T-helper 1 cell treated with Interleukin-12 subunit alpha and Interleukin-12 subunit beta and Interleukin-4 antibody, amounts not matched to agents 30 μg/mL and 1 μg/mL, for 36 hours (primary cell): ENCODE results near the gene CIROP.

ENCODE experiments used
- H3K27ac Mint-ChIP-seq: one replicate; pipeline ENCODE4 v1.8.0; 2021; ENCODE audit warnings: mild to moderate bottlenecking, mixed read lengths
- H3K27me3 Mint-ChIP-seq: one replicate; pipeline ENCODE4 v1.8.0; 2021; ENCODE audit warnings: low read depth, mixed read lengths
- H3K36me3 Mint-ChIP-seq: one replicate; pipeline ENCODE4 v1.8.0; 2021; ENCODE audit warnings: low read depth, mixed read lengths
- H3K4me1 Mint-ChIP-seq: one replicate; pipeline ENCODE4 v1.8.0; 2021; ENCODE audit warnings: low read depth, mixed read lengths
- H3K4me3 Mint-ChIP-seq: one replicate; pipeline ENCODE4 v1.8.0; 2021; ENCODE audit warnings: mild to moderate bottlenecking, moderate library complexity, mixed read lengths
- H3K9me3 Mint-ChIP-seq: one replicate; pipeline ENCODE4 v1.8.0; 2021; ENCODE audit warnings: mixed read lengths

Gene CIROP

DNA sequence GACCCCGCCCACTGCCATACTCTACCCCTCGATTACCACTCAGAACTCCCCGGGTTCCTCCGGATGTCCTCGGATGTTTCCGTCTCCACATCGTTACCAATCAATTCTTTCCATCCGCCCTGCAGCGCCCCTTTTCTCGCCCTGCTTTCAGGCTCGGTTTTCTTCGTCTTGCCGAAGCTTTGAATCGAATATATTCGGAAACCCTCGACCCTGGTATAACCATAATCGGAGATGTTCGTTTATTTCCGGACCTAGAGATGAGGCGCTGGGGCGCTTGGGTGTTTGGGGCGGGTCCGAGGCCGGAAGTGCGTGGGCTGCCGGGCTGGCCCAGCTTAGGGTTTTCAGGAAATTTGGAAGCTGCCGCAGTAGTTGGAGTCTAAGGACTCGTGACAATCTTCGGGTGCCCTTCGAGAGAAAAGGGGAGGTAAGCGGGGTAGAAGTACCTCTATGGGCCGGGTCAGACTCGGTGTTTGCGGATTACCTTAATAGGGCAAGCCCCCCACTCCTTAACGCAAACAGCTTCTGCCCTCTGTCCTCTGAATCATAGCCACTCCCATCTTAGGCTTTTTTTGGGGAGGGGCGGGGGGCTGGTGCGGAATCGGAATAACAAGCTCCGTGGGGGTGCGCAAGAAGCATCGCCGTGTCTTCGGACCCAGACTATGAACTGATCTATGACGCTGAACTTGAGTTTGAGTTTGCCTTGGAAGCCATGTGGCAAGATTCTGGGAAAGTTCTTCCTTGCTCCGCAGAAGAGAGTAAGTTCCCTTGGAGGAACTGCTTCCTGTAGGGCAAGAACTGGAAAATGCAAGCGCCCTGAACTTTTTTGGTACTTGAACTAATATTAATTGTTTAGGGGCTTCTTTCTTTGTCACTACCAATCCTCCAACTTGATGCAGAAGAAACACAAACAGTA is 9.3 kb downstream of the CIROP start, which contains the start of gene C14orf119:
C14orf119 (plus strand) TSS at position 310 of the 913 bp plus-strand sequence. CDS start 2,154 bp downstream, outside the sequence.
- peaks cover 25% of the 10 kb centered on the region for H3K4me1 Mint-ChIP-seq
- no peaks in the 10 kb centered on the region for H3K27me3 Mint-ChIP-seq
- H3K36me3 Mint-ChIP-seq = peaks cover 21% of the 10 kb centered on the region

GRCh38 chr14:23094666-23095195 is 10.1 kb downstream of the CIROP start, which contains the start of gene ACIN1:
ACIN1 (minus strand) TSS chr14:23095136; CDS start chr14:23095112, 24 bp downstream.
- peaks cover 27% of the 10 kb centered on the region for H3K36me3 Mint-ChIP-seq
- no peak within 1 kb of the TSS for H3K4me3 Mint-ChIP-seq
- H3K27me3 Mint-ChIP-seq = no peaks in the 10 kb centered on the region
- no peaks in the 10 kb centered on the region for H3K9me3 Mint-ChIP-seq
- peaks cover 25% of the 10 kb centered on the region for H3K4me1 Mint-ChIP-seq
- no peak within 1 kb of the TSS for H3K27ac Mint-ChIP-seq

More for the DNA sequence above, 9.3 kb downstream of the CIROP start, which contains the start of gene C14orf119:
- Mint-ChIP-seq H3K27ac (no peak within 1 kb of the TSS), H3K9me3 (no peaks in the 10 kb centered on the region), H3K4me3 (no peak within 1 kb of the TSS)

DNA sequence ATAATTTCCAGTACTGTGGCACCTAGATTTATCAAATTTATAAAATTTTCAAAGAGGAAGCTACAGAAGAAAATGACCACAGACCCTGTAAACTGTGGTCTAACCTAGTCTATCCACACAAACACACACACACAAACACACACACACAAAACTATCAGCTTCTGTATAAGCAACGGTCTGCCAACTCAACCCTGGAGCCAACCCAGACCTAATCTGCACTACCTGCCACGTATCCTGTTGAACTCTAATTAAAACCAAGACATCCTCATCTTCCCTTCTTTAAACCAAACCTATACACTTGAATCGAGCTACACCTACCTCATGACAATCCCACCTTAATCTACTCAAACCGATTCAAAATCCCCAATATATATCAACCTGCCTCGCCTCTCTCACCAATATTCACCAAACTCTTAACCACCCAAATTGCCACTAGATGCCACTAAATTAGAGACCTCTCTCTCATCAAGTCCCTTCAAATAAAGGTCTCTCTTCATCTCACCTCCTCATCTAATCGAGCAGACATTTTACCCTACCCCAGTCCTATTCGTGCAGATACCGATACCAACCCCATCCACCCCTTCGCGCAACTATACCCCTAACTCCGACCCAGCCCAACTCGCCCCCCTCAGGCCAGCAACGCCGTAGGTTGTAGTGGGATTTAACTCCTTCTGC is 10.7 kb downstream of the CIROP start:
- Mint-ChIP-seq H3K27me3 (no peaks in the 10 kb centered on the region), H3K36me3 (peaks cover 31% of the 10 kb centered on the region), H3K4me1 (peaks cover 25% of the 10 kb centered on the region), H3K4me3 (no peak overlapping the region), H3K9me3 (no peaks in the 10 kb centered on the region), H3K27ac (no peak overlapping the region)

DNA sequence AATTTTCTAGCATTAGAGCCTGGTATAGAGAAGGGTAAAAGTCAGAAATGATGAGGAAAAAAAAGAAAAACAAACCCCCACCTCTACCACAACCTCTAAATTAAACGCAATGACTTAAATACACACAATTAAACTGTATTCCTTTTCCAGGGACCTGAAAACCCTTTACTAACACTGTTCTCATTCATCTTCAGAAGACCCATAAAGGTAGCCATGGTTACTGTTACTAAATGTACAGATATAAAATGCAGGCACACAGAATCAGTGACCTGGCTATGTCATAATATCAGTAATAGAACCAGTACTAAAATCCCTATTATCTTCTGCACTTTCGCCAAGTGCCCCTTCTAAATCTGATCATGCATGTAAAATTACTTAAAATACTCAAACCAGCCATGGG is 11.3 kb downstream of the CIROP start:
- no peaks in the 10 kb centered on the region for H3K9me3 Mint-ChIP-seq
- peaks cover 30% of the 10 kb centered on the region for H3K36me3 Mint-ChIP-seq
- no peak overlapping the region for H3K4me3 Mint-ChIP-seq
- no peak overlapping the region for H3K27ac Mint-ChIP-seq
- H3K27me3 Mint-ChIP-seq = no peaks in the 10 kb centered on the region
- peaks cover 25% of the 10 kb centered on the region for H3K4me1 Mint-ChIP-seq

DNA sequence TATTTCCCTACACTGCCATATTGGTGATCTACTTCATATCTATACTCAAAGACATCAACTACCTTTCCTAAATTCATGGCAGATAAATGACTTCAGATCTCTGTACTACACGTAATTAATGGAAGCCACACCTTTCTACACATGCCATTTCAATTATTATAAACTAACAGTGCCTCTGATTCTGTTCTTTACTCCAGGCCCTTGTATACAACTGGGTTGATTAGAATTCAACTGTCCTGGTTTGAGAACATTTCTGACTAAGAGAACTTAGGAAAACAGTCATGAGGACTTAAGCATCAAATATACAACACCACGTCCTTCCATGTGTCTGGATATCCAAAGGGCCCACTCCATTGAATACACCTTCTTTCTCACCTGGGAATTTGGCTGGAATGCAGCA is 11.7 kb downstream of the CIROP start:
- no peak overlapping the region for H3K4me3 Mint-ChIP-seq
- H3K9me3 Mint-ChIP-seq = no peaks in the 10 kb centered on the region
- H3K27me3 Mint-ChIP-seq = no peaks in the 10 kb centered on the region
- H3K4me1 Mint-ChIP-seq = peaks cover 25% of the 10 kb centered on the region
- peaks cover 27% of the 10 kb centered on the region for H3K36me3 Mint-ChIP-seq
- peak overlapping the region; percentile 13 for H3K27ac Mint-ChIP-seq

DNA sequence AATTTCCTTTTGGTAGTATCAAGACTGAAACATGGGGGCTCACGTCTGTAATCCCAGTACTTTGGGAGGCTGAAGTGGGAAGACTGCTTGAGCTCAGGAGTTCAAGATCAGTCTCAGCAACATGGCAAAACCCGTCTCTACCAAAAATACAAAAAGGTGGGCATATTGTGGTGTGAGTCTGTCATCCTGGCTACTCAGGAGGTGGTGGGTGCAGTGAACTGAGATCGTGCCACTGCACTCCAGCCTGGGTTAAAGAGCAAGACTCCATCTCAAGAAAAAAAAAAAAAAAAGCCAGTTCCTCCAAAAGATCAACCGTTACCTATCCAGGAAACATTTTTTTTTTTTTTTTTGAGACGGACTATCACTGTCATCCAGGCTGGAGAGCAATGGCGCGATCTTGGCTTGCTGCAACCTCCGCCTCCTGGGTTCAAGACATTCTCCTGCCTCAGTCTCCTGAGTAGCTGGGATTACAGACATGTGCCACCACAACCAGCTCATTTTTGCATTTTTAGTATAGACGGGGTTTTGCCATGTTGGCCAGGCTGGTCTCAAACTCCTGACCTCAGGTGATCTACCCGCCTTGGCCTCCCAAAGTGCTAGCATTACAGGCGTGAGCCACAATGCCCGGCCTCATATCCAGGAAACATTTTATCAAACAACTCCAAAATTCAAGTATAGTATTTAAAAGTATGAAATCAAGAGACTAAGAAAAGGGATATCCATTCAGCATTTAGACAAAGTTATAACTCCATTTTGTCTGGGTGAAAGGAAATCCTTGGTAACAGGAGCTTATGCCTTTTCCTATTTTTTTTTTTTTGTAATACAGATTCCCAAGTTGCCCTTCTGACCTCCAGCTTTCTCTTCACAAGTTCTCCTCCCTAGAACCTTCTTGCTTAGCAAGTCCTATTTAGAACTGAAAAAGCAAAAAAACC is 13.2 kb downstream of the CIROP start:
- Mint-ChIP-seq H3K36me3 (peaks cover 31% of the 10 kb centered on the region), H3K4me1 (peaks cover 15% of the 10 kb centered on the region), H3K4me3 (no peak overlapping the region), H3K9me3 (no peaks in the 10 kb centered on the region), H3K27me3 (no peaks in the 10 kb centered on the region), H3K27ac (no peak overlapping the region)

DNA sequence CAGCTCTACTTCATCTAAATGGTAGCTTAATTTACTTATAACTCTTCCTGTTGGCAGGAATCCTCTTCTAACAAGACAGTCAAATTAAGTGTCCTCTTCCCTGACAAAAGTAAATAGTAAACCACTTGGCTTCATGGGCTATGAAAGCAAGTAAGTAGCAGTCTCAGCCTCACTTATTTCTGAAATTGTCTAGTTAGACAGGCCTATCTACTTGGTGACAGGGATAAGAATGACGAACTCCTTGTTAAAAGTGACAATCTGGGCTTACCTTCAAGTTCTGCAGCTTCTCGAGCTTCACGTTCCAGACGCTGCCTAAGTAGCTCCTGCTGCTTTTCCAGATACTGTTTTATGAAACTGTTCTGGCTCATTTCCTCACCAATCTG is 14.5 kb downstream of the CIROP start:
- H3K4me1 Mint-ChIP-seq = peaks cover 20% of the 10 kb centered on the region

GRCh38 chr14:23089498-23090253 is 15.1 kb downstream of the CIROP start:
- Mint-ChIP-seq H3K9me3 (no peaks in the 10 kb centered on the region), H3K27me3 (no peaks in the 10 kb centered on the region), H3K27ac (no peak overlapping the region), H3K4me3 (no peak overlapping the region), H3K4me1 (peaks cover 20% of the 10 kb centered on the region), H3K36me3 (peaks cover 46% of the 10 kb centered on the region)

More for the DNA sequence above, 14.5 kb downstream of the CIROP start:
- Mint-ChIP-seq H3K4me3 (no peak overlapping the region), H3K9me3 (no peaks in the 10 kb centered on the region), H3K36me3 (peaks cover 41% of the 10 kb centered on the region), H3K27me3 (no peaks in the 10 kb centered on the region), H3K27ac (no peak overlapping the region)

DNA sequence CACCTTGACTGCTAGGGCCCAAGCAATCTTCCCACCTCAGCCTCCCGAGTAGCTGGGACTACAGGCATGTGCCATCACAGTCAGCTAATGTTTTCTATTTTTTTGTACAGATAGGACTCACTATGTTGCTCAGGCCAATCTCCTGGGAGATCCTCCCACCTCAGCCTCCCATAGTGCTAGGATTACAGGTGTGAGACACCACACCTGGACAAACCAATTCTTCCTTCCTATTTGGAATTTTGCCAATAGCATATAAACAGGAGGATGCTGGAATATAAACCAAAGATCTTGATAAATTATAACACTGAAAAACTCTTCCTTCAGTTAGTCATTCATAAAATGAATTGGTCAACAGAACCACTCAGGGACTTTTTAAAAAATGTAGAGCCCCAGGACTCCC is 18.2 kb downstream of the CIROP start:
- peaks cover 44% of the 10 kb centered on the region for H3K36me3 Mint-ChIP-seq
- no peaks in the 10 kb centered on the region for H3K9me3 Mint-ChIP-seq
- no peak overlapping the region for H3K27ac Mint-ChIP-seq
- H3K27me3 Mint-ChIP-seq = no peaks in the 10 kb centered on the region
- no peak overlapping the region for H3K4me3 Mint-ChIP-seq
- H3K4me1 Mint-ChIP-seq = peaks cover 10% of the 10 kb centered on the region

DNA sequence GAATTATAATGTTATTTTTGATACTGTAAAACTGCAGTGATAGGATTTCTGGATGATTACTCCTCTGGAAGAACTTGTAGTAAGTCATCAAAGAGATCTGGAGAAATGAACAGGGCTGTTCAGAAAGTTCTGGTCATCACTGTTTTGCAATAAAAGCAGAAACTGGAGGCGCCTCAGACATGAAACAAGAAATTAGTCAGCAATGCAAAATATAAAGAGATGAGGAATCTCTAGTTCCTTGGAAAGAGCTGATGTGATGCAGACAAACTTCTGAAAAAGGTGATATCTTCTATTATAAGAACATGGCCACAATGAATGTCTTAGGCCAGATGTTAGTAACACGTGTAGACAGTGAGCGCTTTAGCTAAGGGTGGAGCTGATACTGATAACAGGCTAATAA is 19.3 kb downstream of the CIROP start:
- Mint-ChIP-seq H3K4me3 (no peak overlapping the region), H3K27ac (no peak overlapping the region), H3K27me3 (no peaks in the 10 kb centered on the region)

GRCh38 chr14:23080474-23080873 is 24.3 kb downstream of the CIROP start:
- peaks cover 2% of the 10 kb centered on the region for H3K4me1 Mint-ChIP-seq
- no peak overlapping the region for H3K27ac Mint-ChIP-seq
- H3K4me3 Mint-ChIP-seq = no peak overlapping the region
- H3K27me3 Mint-ChIP-seq = no peaks in the 10 kb centered on the region
- peaks cover 57% of the 10 kb centered on the region for H3K36me3 Mint-ChIP-seq
- no peaks in the 10 kb centered on the region for H3K9me3 Mint-ChIP-seq

More for the DNA sequence above, 19.3 kb downstream of the CIROP start:
- peaks cover 51% of the 10 kb centered on the region for H3K36me3 Mint-ChIP-seq
- peaks cover 10% of the 10 kb centered on the region for H3K4me1 Mint-ChIP-seq
- H3K9me3 Mint-ChIP-seq = no peaks in the 10 kb centered on the region

- no peaks in the 10 kb centered on the region for H3K27me3 Mint-ChIP-seq
- H3K27ac Mint-ChIP-seq = no peak overlapping the region
- H3K36me3 Mint-ChIP-seq = peaks cover 55% of the 10 kb centered on the region
- H3K4me1 Mint-ChIP-seq = no peaks in the 10 kb centered on the region
- no peaks in the 10 kb centered on the region for H3K9me3 Mint-ChIP-seq
- no peak overlapping the region for H3K4me3 Mint-ChIP-seq
Observed at GRCh38 chr14:23079716-23080115, 25.1 kb downstream of the CIROP start.

DNA sequence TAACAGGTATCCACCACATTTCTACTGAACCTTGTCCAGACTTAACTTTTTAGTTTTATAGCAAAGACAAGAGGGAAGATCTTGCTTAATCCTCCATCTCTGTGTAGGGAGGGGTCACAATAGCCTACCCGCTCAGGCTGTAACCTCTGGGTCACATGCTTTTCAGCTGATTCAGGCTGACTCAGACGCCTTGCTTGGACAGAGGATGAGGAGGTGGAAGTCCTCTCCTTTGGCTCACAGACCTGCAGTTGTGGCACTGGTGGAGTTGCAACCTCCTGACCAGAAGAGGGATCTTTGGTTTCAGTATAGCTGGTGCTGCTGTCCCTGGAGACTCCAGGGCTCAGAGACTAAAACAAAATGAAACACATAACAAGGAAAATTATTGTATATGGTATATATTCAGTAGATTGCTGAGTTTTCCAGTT is 26.1 kb downstream of the CIROP start:
- Mint-ChIP-seq H3K27me3 (no peaks in the 10 kb centered on the region), H3K9me3 (no peaks in the 10 kb centered on the region), H3K27ac (no peak overlapping the region), H3K4me1 (no peaks in the 10 kb centered on the region), H3K36me3 (peaks cover 55% of the 10 kb centered on the region), H3K4me3 (no peak overlapping the region)
